NCI-H1436 treated with DMSO at 0.1 percent for 48 hours (cell line): ENCODE data around the gene IL1R2.

ENCODE experiments used
- DNase-seq: peaks from one replicate; lab custom pipeline; 2025; lab: John Stamatoyannopoulos, UW

Gene IL1R2

GRCh38 chr2:102043560-102043959 is 51.8 kb downstream of the IL1R2 start:
- no peak for DNase-seq

- no peak for DNase-seq
Observed at GRCh38 chr2:102044235-102044896, 52.6 kb downstream of the IL1R2 start.

- DNase-seq: no peak
Observed at GRCh38 chr2:102044967-102045489, 53.3 kb downstream of the IL1R2 start.

- no peak for DNase-seq
Observed at GRCh38 chr2:102045697-102046096, 53.9 kb downstream of the IL1R2 start.

- DNase-seq: no peak
Observed at GRCh38 chr2:102046135-102046986, 54.6 kb downstream of the IL1R2 start.

- DNase-seq: no peak
Observed at GRCh38 chr2:102048465-102048864, 56.7 kb downstream of the IL1R2 start.

- DNase-seq: no peak
Observed at GRCh38 chr2:102049756-102050443, 58.1 kb downstream of the IL1R2 start.

GRCh38 chr2:102050854-102051391 is 59.2 kb downstream of the IL1R2 start:
- DNase-seq: no peak

- DNase-seq: no peak
Observed at GRCh38 chr2:102051692-102052277, 60.0 kb downstream of the IL1R2 start.

GRCh38 chr2:102052365-102052764 is 60.6 kb downstream of the IL1R2 start:
- no peak for DNase-seq

- DNase-seq: no peak
Observed at GRCh38 chr2:102053096-102053495, 61.3 kb downstream of the IL1R2 start.

GRCh38 chr2:102055346-102055990 is 63.7 kb downstream of the IL1R2 start:
- no peak for DNase-seq

- DNase-seq: no peak
Observed at GRCh38 chr2:102056079-102056581, 64.4 kb downstream of the IL1R2 start.

- DNase-seq: no peak
Observed at GRCh38 chr2:102057502-102058292, 65.9 kb downstream of the IL1R2 start.

GRCh38 chr2:102058293-102058833 is 66.6 kb downstream of the IL1R2 start:
- DNase-seq: no peak

GRCh38 chr2:102059151-102059550 is 67.4 kb downstream of the IL1R2 start:
- no peak for DNase-seq

- DNase-seq: no peak
Observed at GRCh38 chr2:102060047-102060446, 68.3 kb downstream of the IL1R2 start.

- no peak for DNase-seq
Observed at GRCh38 chr2:102060792-102061191, 69.0 kb downstream of the IL1R2 start.

GRCh38 chr2:102061286-102061699 is 69.5 kb downstream of the IL1R2 start:
- no peak for DNase-seq
